Measurements from ENCODE around the gene TOP2A. TPM values are rescaled to one million over a fixed set of nuclear protein-coding genes. Genes with fewer than 3 reads are reported as not detected.
"Not testable (repeated sequence)": the region's sequence is repeated elsewhere in the genome, so short reads cannot be mapped to it uniquely, and the experiment has no call there.

Gene TOP2A
- total RNA-seq, 1 experiment from 2014 or later = 159 TPM

GRCh38 chr17:40402668-40403067 is 15.0 kb downstream of the TOP2A start:
- H3K4me3 ChIP-seq (ENCODE audit: insufficient read depth, low read depth, low read length) = no peak overlapping the region
- H3K27me3 ChIP-seq (ENCODE audit: control insufficient read depth, insufficient read depth, low read length) = no peaks in the 10 kb centered on the region
- peaks cover 63% of the 10 kb centered on the region for H3K36me3 ChIP-seq (replicated peaks; ENCODE audit: control insufficient read depth, insufficient read depth, low read length)
- DNase-seq = no peak

- no peaks in the 10 kb centered on the region for H3K27me3 ChIP-seq (ENCODE audit: control insufficient read depth, insufficient read depth, low read length)
- H3K36me3 ChIP-seq (replicated peaks; ENCODE audit: control insufficient read depth, insufficient read depth, low read length) = peaks cover 57% of the 10 kb centered on the region
- no peak overlapping the region for H3K4me3 ChIP-seq (ENCODE audit: insufficient read depth, low read depth, low read length)
- peak; percentile 47 for DNase-seq
These were observed 18.5 kb downstream of the TOP2A start for GRCh38 chr17:40399185-40399584.

- not testable (repeated sequence) for H3K27me3 ChIP-seq (ENCODE audit: control insufficient read depth, insufficient read depth, low read length); DNase-seq; H3K4me3 ChIP-seq (ENCODE audit: insufficient read depth, low read depth, low read length)
- H3K36me3 ChIP-seq (replicated peaks; ENCODE audit: control insufficient read depth, insufficient read depth, low read length) = peaks cover 27% of the 10 kb centered on the region
These were observed 31.1 kb downstream of the TOP2A start for GRCh38 chr17:40386555-40386954.

GRCh38 chr17:40382251-40382650 is 35.4 kb downstream of the TOP2A start:
- Histone ChIP-seq H3K27me3 (ENCODE audit: control insufficient read depth, insufficient read depth, low read length) (no peaks in the 10 kb centered on the region), H3K36me3 (replicated peaks; ENCODE audit: control insufficient read depth, insufficient read depth, low read length) (no peaks in the 10 kb centered on the region), H3K4me3 (ENCODE audit: insufficient read depth, low read depth, low read length) (no peak overlapping the region)
- DNase-seq = no peak

- Histone ChIP-seq H3K36me3 (replicated peaks; ENCODE audit: control insufficient read depth, insufficient read depth, low read length) (no peaks in the 10 kb centered on the region), H3K4me3 (ENCODE audit: insufficient read depth, low read depth, low read length) (no peak overlapping the region), H3K27me3 (ENCODE audit: control insufficient read depth, insufficient read depth, low read length) (no peaks in the 10 kb centered on the region)
- DNase-seq = no peak
These were observed 38.7 kb downstream of the TOP2A start for GRCh38 chr17:40378966-40379365.

- Histone ChIP-seq H3K36me3 (replicated peaks; ENCODE audit: control insufficient read depth, insufficient read depth, low read length) (no peaks in the 10 kb centered on the region), H3K27me3 (ENCODE audit: control insufficient read depth, insufficient read depth, low read length) (no peaks in the 10 kb centered on the region), H3K4me3 (ENCODE audit: insufficient read depth, low read depth, low read length) (no peak overlapping the region)
- DNase-seq = no peak
These were observed 39.9 kb downstream of the TOP2A start for GRCh38 chr17:40377832-40378231.

GRCh38 chr17:40376541-40376940 is 41.2 kb downstream of the TOP2A start:
- not testable (repeated sequence) for DNase-seq; H3K27me3 ChIP-seq (ENCODE audit: control insufficient read depth, insufficient read depth, low read length); H3K4me3 ChIP-seq (ENCODE audit: insufficient read depth, low read depth, low read length); H3K36me3 ChIP-seq (replicated peaks; ENCODE audit: control insufficient read depth, insufficient read depth, low read length)

- H3K36me3 ChIP-seq (replicated peaks; ENCODE audit: control insufficient read depth, insufficient read depth, low read length); DNase-seq; H3K27me3 ChIP-seq (ENCODE audit: control insufficient read depth, insufficient read depth, low read length); H3K4me3 ChIP-seq (ENCODE audit: insufficient read depth, low read depth, low read length): not testable (repeated sequence)
These were observed 41.9 kb downstream of the TOP2A start for GRCh38 chr17:40375786-40376185.

GRCh38 chr17:40374821-40375498 is 42.7 kb downstream of the TOP2A start:
- peak; percentile 67 for DNase-seq
- no peaks in the 10 kb centered on the region for H3K27me3 ChIP-seq (ENCODE audit: control insufficient read depth, insufficient read depth, low read length)

GRCh38 chr17:40373999-40374398 is 43.7 kb downstream of the TOP2A start:
- H3K27me3 ChIP-seq (ENCODE audit: control insufficient read depth, insufficient read depth, low read length) = no peaks in the 10 kb centered on the region
- no peaks in the 10 kb centered on the region for H3K36me3 ChIP-seq (replicated peaks; ENCODE audit: control insufficient read depth, insufficient read depth, low read length)
- DNase-seq = no peak
- H3K4me3 ChIP-seq (ENCODE audit: insufficient read depth, low read depth, low read length) = no peak overlapping the region

More at GRCh38 chr17:40374821-40375498, 42.7 kb downstream of the TOP2A start:
- Histone ChIP-seq H3K36me3 (replicated peaks; ENCODE audit: control insufficient read depth, insufficient read depth, low read length) (no peaks in the 10 kb centered on the region), H3K4me3 (ENCODE audit: insufficient read depth, low read depth, low read length) (no peak overlapping the region)

GRCh38 chr17:40373324-40373723 is 44.4 kb downstream of the TOP2A start:
- Histone ChIP-seq H3K36me3 (replicated peaks; ENCODE audit: control insufficient read depth, insufficient read depth, low read length) (no peaks in the 10 kb centered on the region), H3K4me3 (ENCODE audit: insufficient read depth, low read depth, low read length) (no peak overlapping the region), H3K27me3 (ENCODE audit: control insufficient read depth, insufficient read depth, low read length) (no peaks in the 10 kb centered on the region)
- DNase-seq = no peak

GRCh38 chr17:40372644-40373043 is 45.1 kb downstream of the TOP2A start:
- not testable (repeated sequence) for DNase-seq; H3K36me3 ChIP-seq (replicated peaks; ENCODE audit: control insufficient read depth, insufficient read depth, low read length); H3K27me3 ChIP-seq (ENCODE audit: control insufficient read depth, insufficient read depth, low read length); H3K4me3 ChIP-seq (ENCODE audit: insufficient read depth, low read depth, low read length)

GRCh38 chr17:40372031-40372430 is 45.7 kb downstream of the TOP2A start:
- DNase-seq = no peak
- Histone ChIP-seq H3K4me3 (ENCODE audit: insufficient read depth, low read depth, low read length) (no peak overlapping the region), H3K36me3 (replicated peaks; ENCODE audit: control insufficient read depth, insufficient read depth, low read length) (no peaks in the 10 kb centered on the region), H3K27me3 (ENCODE audit: control insufficient read depth, insufficient read depth, low read length) (no peaks in the 10 kb centered on the region)

GRCh38 chr17:40371261-40371929 is 46.3 kb downstream of the TOP2A start:
- Histone ChIP-seq H3K36me3 (replicated peaks; ENCODE audit: control insufficient read depth, insufficient read depth, low read length) (no peaks in the 10 kb centered on the region), H3K4me3 (ENCODE audit: insufficient read depth, low read depth, low read length) (no peak overlapping the region)
- peak; percentile 82 for DNase-seq

GRCh38 chr17:40369923-40370322 is 47.8 kb downstream of the TOP2A start:
- no peak for DNase-seq
- no peaks in the 10 kb centered on the region for H3K36me3 ChIP-seq (replicated peaks; ENCODE audit: control insufficient read depth, insufficient read depth, low read length)

More at GRCh38 chr17:40371261-40371929, 46.3 kb downstream of the TOP2A start:
- H3K27me3 ChIP-seq (ENCODE audit: control insufficient read depth, insufficient read depth, low read length) = no peaks in the 10 kb centered on the region

More at GRCh38 chr17:40369923-40370322, 47.8 kb downstream of the TOP2A start:
- peaks cover 1% of the 10 kb centered on the region; the same call in 1 of the 2 replicates for H3K27me3 ChIP-seq (ENCODE audit: control insufficient read depth, insufficient read depth, low read length)
- no peak overlapping the region for H3K4me3 ChIP-seq (ENCODE audit: insufficient read depth, low read depth, low read length)

Data from H7 (cell line).